Inferior parietal cortex (tissue), 1 donor: ENCODE measurements around the gene MYZAP.
"Not testable (repeated sequence)": the region's sequence is repeated elsewhere in the genome, so short reads cannot be mapped to it uniquely, and the experiment has no call there.

Experiments
- DNase-seq: peaks from one replicate; pipeline ENCODE4 v3.0.0-alpha.2; 2016; ENCODE audit errors: extremely low spot score

The MYZAP gene

GRCh38 chr15:57592836-57593420 is 1.2 kb downstream of the MYZAP start:
- no peak for DNase-seq

GRCh38 chr15:57594479-57594878 is 2.8 kb downstream of the MYZAP start:
- no peak for DNase-seq

GRCh38 chr15:57595011-57595866 is 3.5 kb downstream of the MYZAP start:
- DNase-seq: no peak

DNA sequence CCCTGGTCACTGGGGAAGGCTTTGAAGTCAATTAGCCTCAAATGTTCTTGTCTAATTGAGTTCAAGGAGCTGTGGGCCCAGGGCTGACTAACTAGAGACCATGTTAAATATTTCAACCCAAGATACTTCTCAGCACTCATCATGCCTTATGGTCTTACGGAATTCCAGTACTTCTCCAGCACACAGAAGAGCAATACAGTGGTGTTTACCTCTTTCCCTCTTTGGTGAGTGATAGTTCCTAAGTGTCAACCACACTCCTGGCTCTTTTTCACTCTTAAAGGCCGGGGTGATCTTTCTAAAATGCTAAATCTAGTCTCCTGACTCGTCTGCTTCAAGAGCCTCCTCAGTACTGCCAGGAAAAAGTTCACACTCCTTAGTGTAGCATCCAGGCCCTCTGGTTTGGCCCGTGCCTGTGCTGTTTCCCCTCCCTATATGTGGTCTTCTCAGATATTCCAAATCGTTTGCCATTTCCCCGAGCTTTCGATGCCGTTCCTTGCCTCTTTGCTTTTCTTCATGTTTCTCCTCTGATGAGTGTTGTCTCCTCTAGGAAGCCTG is 4.7 kb downstream of the MYZAP start:
- DNase-seq: no peak

DNA sequence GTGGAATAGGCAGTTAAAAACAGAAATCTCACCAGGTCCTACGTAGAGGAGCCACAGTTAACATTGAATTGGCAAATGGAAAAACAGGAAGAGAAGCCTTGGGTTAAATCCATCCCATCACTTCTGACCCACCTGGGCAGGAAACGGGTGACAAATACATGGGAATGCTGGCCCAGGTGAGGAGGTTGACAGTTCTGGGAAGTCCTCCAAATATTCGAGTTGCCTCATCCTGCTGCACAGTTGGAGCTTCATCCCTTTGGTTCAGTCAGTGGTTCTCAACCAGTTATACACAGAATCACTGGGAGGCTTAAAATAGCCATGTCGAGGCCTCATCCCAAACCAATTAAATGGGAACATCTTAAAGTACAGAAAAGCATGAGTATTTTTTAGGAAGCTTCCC is 5.3 kb downstream of the MYZAP start:
- DNase-seq: no peak

DNA sequence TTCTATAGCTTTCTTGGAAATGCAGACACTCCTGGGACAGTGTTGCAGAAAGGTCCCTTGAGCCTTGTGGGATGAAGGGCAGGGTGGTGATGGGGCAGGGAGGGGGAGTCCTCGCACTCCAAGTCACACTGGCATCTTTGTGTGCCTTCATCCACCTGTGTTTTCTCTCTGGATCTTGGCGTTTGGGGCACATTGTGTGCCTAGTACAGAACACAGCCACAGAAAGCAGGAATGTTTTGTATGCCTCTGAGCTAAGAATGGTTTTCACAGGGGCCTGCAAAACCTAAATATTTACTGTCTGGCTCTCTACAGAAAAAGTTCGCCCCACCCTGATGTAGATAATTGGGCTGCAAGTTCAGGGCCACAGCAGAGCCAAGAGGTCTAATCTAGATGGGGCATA is 5.7 kb downstream of the MYZAP start:
- DNase-seq: no peak

- no peak for DNase-seq
These were observed 6.6 kb downstream of the MYZAP start for GRCh38 chr15:57598346-57598745.

- DNase-seq: no peak
These were observed 7.6 kb downstream of the MYZAP start for GRCh38 chr15:57599296-57599810.

GRCh38 chr15:57600197-57600596 is 8.5 kb downstream of the MYZAP start:
- DNase-seq: no peak

- DNase-seq: no peak
These were observed 12.8 kb downstream of the MYZAP start for GRCh38 chr15:57604507-57604906.

DNA sequence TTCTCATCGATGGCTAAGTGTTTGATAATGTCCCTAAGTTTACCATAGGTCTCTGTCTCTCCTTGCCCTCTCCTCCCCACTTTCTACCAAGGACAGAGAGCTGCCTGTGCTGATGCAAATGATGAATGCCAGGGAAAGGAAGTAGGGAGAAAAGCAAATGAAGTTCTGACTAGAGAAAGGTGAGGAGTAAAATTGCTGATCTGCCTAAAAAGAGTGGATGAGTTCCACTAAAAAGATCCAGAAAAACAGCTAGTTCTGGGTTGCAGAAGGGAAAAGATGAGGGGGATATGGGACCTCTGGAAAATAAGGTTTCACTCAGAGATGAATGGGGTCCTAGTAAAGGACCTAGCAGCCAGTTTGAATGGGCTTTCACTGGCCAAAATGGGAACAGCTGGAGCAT is 13.8 kb downstream of the MYZAP start:
- DNase-seq: no peak

GRCh38 chr15:57606048-57606447 is 14.3 kb downstream of the MYZAP start:
- no peak for DNase-seq

- no peak for DNase-seq
These were observed 15.1 kb downstream of the MYZAP start for GRCh38 chr15:57606816-57607215.

GRCh38 chr15:57607570-57608000 is 15.9 kb downstream of the MYZAP start:
- no peak for DNase-seq

- no peak for DNase-seq
These were observed 18.3 kb downstream of the MYZAP start for GRCh38 chr15:57609805-57610529.

DNA sequence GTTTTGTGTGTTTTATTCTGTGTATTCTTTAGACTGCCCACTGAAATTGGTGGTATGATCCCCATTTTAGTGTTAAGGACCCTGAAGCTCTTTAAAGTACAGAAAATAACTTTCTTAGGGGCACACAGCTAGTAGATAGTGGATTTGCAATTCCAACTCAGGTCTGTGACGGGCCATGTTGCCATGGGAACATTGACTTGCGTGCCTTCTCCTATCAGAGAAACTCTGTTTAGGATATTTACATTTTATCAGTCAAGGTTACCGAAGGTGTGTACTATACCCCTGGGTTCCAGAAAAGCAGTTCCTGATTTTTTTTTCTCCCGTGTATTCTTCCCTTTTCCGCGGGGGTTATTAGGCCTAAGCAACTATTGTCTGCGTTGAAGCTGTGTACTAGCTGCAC is 19.4 kb downstream of the MYZAP start:
- no peak for DNase-seq

- DNase-seq: no peak
These were observed 20.2 kb downstream of the MYZAP start for GRCh38 chr15:57611938-57612337.

DNA sequence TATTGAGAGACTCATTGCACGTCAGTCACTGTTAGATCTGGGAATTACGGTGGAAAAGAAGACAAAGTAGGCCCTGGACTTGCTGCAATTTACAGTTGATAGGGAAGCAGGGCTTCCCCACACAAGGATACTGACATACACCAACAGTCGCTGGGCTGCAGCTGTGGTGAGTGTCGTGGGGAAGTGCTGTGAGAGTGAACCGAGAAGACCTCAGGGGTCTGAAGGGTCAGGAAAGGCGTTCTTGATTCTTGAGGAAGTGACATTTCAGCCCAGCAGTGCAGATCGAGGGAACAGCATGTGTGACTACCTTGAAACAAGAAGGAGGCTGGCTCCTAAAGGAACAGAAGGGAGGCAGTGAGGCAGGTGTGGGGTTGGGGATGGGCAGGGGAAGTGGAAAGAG is 22.5 kb downstream of the MYZAP start:
- no peak for DNase-seq

GRCh38 chr15:57615951-57616496 is 24.3 kb downstream of the MYZAP start:
- DNase-seq: not testable (repeated sequence)

GRCh38 chr15:57618325-57618724 is 26.6 kb downstream of the MYZAP start:
- no peak for DNase-seq

DNA sequence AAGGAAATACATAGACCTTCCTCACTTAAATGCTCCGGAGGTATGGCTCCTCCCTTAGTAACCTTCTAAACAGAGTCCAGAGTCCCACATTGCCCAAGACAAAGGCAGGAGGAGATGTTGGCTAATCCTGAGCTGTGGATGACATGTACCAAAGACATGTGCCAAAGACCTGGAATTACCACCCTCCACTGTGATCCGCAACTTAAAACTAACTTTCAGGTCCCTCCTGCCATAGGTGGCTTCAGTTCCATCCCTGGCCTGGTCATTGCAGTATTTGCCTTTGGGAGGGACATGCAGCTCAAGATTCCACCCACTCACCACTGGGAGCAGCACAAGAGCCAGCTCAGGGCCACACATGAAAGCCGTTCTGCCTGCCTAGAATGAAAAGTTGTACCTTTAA is 28.0 kb downstream of the MYZAP start:
- DNase-seq: no peak

DNA sequence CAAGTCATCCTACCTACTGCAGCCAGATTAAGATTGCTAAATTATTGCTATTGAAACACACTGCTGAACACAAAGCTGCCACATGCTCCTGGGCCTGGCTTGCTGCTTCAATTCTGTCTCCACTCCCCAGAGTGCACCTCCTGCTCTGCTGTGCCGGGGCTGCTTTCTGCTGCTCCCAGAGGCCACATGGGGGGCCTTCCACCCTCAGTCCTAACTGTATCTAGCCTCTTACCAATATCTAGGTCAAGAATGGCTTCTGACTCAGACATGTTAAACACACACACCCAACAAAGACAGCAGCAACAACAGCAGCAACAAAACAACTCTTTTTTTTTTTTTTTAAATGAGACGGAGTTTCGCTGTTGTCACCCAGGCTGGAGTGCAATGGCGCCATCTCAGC is 33.0 kb downstream of the MYZAP start:
- DNase-seq: no peak
